ENCODE measurements around the gene TRO.

DNA sequence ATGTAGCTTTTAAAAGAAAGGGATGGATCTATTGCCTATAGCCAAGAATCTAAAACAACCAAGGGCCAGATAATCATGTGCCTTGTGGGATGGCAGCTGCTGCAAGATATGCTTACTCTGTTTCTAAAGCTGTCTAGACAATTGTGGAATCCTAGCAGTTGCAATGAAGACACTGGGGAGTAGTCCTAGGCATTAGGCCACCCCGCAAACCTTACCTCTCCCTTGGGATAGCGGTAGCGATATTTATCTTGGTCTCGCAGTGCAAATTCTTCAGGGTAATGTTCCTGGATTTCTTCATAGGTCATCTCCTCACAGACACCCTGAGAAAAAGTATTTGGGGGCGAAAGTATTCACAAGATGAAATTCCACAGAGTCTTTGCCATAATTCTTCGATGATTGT, 24.6 kb downstream of the TRO start:
- TF ChIP-seq SP1 (IDR thresholded peaks at IDR 0.05) (no peak), NFRKB (IDR thresholded peaks at IDR 0.05) (no peak), ZNF384 (IDR thresholded peaks at IDR 0.05) (no peak), ARNT (IDR thresholded peaks at IDR 0.05) (no peak), ELF4 (IDR thresholded peaks at IDR 0.05) (no peak), BHLHE40 (IDR thresholded peaks at IDR 0.05; ENCODE audit: borderline replicate concordance) (no peak), HDGF (IDR thresholded peaks at IDR 0.05; ENCODE audit: borderline replicate concordance) (no peak), LEF1 (IDR thresholded peaks at IDR 0.05; ENCODE audit: borderline replicate concordance) (no peak)
